ENCODE results near the gene R3HDM2. TPM values are rescaled to one million over a fixed set of nuclear protein-coding genes. Genes with fewer than 3 reads are reported as not detected.

R3HDM2 gene
- total and polyA plus RNA-seq, 2 of the 13 experiments (the other 11 are each of a cell fraction or from before 2014, with no cell fraction given), result 11.1 to 23.5 TPM

GRCh38 chr12:57229634-57230380, 201.0 kb downstream of the R3HDM2 start, which contains the start of gene SHMT2 (continued):
- TF ChIP-seq, protein P1, sequence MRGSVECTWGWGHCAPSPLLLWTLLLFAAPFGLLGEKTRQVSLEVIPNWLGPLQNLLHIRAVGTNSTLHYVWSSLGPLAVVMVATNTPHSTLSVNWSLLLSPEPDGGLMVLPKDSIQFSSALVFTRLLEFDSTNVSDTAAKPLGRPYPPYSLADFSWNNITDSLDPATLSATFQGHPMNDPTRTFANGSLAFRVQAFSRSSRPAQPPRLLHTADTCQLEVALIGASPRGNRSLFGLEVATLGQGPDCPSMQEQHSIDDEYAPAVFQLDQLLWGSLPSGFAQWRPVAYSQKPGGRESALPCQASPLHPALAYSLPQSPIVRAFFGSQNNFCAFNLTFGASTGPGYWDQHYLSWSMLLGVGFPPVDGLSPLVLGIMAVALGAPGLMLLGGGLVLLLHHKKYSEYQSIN (CRISPR knock-in tag; IDR thresholded peaks at IDR 0.05; ENCODE audit: borderline replicate concordance), result no peak
- no peak for TF ChIP-seq GTF3A (CRISPR knock-in tag; conservative IDR thresholded peaks at IDR 0.05)
- TF ChIP-seq, protein P2, sequence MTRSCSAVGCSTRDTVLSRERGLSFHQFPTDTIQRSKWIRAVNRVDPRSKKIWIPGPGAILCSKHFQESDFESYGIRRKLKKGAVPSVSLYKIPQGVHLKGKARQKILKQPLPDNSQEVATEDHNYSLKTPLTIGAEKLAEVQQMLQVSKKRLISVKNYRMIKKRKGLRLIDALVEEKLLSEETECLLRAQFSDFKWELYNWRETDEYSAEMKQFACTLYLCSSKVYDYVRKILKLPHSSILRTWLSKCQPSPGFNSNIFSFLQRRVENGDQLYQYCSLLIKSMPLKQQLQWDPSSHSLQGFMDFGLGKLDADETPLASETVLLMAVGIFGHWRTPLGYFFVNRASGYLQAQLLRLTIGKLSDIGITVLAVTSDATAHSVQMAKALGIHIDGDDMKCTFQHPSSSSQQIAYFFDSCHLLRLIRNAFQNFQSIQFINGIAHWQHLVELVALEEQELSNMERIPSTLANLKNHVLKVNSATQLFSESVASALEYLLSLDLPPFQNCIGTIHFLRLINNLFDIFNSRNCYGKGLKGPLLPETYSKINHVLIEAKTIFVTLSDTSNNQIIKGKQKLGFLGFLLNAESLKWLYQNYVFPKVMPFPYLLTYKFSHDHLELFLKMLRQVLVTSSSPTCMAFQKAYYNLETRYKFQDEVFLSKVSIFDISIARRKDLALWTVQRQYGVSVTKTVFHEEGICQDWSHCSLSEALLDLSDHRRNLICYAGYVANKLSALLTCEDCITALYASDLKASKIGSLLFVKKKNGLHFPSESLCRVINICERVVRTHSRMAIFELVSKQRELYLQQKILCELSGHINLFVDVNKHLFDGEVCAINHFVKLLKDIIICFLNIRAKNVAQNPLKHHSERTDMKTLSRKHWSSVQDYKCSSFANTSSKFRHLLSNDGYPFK (CRISPR knock-in tag; IDR thresholded peaks at IDR 0.05; ENCODE audit: borderline replicate concordance), result peak; percentile 74; the same call in 1 of the 2 replicates
- no peak for TF ChIP-seq DMTF1 (CRISPR knock-in tag; IDR thresholded peaks at IDR 0.05)
- TF ChIP-seq, protein P3, sequence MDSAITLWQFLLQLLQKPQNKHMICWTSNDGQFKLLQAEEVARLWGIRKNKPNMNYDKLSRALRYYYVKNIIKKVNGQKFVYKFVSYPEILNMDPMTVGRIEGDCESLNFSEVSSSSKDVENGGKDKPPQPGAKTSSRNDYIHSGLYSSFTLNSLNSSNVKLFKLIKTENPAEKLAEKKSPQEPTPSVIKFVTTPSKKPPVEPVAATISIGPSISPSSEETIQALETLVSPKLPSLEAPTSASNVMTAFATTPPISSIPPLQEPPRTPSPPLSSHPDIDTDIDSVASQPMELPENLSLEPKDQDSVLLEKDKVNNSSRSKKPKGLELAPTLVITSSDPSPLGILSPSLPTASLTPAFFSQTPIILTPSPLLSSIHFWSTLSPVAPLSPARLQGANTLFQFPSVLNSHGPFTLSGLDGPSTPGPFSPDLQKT (CRISPR knock-in tag; IDR thresholded peaks at IDR 0.05; ENCODE audit: borderline replicate concordance), result no peak
- TF ChIP-seq ZNF619 (CRISPR knock-in tag; IDR thresholded peaks at IDR 0.05), result no peak
- no peak for TF ChIP-seq MAFK (conservative IDR thresholded peaks at IDR 0.05 in 1 of 2, IDR thresholded peaks at IDR 0.05 in 1 of 2; ENCODE audit: low read length in 2 of 2)
- TF ChIP-seq BRF2 (CRISPR knock-in tag; IDR thresholded peaks at IDR 0.05), result no peak
- 0 out of 2 replicates have a peak, but pooled peaks have one; percentile 37 for TF ChIP-seq ZNF503 (CRISPR knock-in tag; IDR thresholded peaks at IDR 0.05)
- TF ChIP-seq SNAPC2 (CRISPR knock-in tag; IDR thresholded peaks at IDR 0.05), result no peak
- TF ChIP-seq EED (CRISPR knock-in tag; IDR thresholded peaks at IDR 0.05), result peak; percentile 41; the same call in 1 of the 2 replicates
- TF ChIP-seq ZNF639 (CRISPR knock-in tag; conservative IDR thresholded peaks at IDR 0.05), result peak; percentile 16; the same call in 1 of the 2 replicates
- TF ChIP-seq ZNF17 (CRISPR knock-in tag; IDR thresholded peaks at IDR 0.05), result no peak
- peak; percentile 62; the same call in 1 of the 2 replicates for TF ChIP-seq ZNF564 (CRISPR knock-in tag; IDR thresholded peaks at IDR 0.05)
- TF ChIP-seq KDM5A (IDR thresholded peaks at IDR 0.05; ENCODE audit: borderline replicate concordance, low read length), result 0 out of 2 replicates have a peak, but pooled peaks have one; percentile 67
